Ectodermal cell (in vitro differentiated cells): Measurements from ENCODE around the gene PTGIS.

Source experiments
- H3K27ac ChIP-seq: 2 replicates; pipeline ENCODE4 v1.7.0; 2013; ENCODE audit warnings: mild to moderate bottlenecking, low read depth, low read length; ENCODE audit not compliant: insufficient read depth, poor library complexity, severe bottlenecking
- H3K27me3 ChIP-seq: 2 replicates; pipeline ENCODE4 v1.7.0; 2013; ENCODE audit warnings: mild to moderate bottlenecking, low read length; ENCODE audit not compliant: insufficient read depth, control insufficient read depth, poor library complexity, severe bottlenecking
- H3K36me3 ChIP-seq: one replicate; pipeline ENCODE4 v1.7.0; 2013; ENCODE audit warnings: low read length; ENCODE audit not compliant: control insufficient read depth, insufficient read depth
- H3K4me1 ChIP-seq: one replicate; pipeline ENCODE4 v1.7.0; 2013; ENCODE audit warnings: low read length; ENCODE audit not compliant: control insufficient read depth, insufficient read depth
- H3K4me3 ChIP-seq: 2 replicates; pipeline ENCODE4 v1.7.0; 2013; ENCODE audit warnings: low read depth, low read length, control low read depth; ENCODE audit not compliant: insufficient read depth
- H3K9me3 ChIP-seq: 2 replicates; pipeline ENCODE4 v1.7.0; 2013; ENCODE audit warnings: mild to moderate bottlenecking, low read length, moderate library complexity; ENCODE audit not compliant: control insufficient read depth
- WGBS, 2 experiments: methylation state at CpG; one replicate each; pipeline ENCODE4 v1.1.7; 2013; ENCODE audit warnings: missing lambda C conversion rate in 2 of 2; 5-methylcytosine and 5-hydroxymethylcytosine counted together

PTGIS gene

GRCh38 chr20:49482621-49483017, 85.3 kb downstream of the PTGIS start, which contains the start of gene KCNB1:
TSS of gene KCNB1 (minus strand) at chr20:49482668. CDS start at chr20:49482480, 188 bp downstream.
- peaks cover 57% of the 10 kb centered on the region for H3K27me3 ChIP-seq
- peaks cover 7% of the 10 kb centered on the region for H3K4me1 ChIP-seq

GRCh38 chr20:49482173-49482572, 85.8 kb downstream of the PTGIS start:
- Histone ChIP-seq H3K4me3 (no peak overlapping the region), H3K27ac (no peak overlapping the region), H3K4me1 (peaks cover 7% of the 10 kb centered on the region), H3K36me3 (no peaks in the 10 kb centered on the region), H3K9me3 (no peaks in the 10 kb centered on the region), H3K27me3 (peaks cover 52% of the 10 kb centered on the region)
- 69% methylated on average over 46 of the region's 46 CpGs for WGBS, 2 experiments

More at GRCh38 chr20:49482621-49483017, 85.3 kb downstream of the PTGIS start, which contains the start of gene KCNB1:
- H3K9me3 ChIP-seq = no peaks in the 10 kb centered on the region
- 2 to 4% methylated on average over 34 of the region's 34 CpGs for WGBS, 2 experiments
- peak within 1 kb of the TSS; percentile 59 for H3K4me3 ChIP-seq
- no peaks in the 10 kb centered on the region for H3K36me3 ChIP-seq
- no peak within 1 kb of the TSS for H3K27ac ChIP-seq

GRCh38 chr20:49481116-49481515, 86.8 kb downstream of the PTGIS start:
- no peak overlapping the region for H3K4me3 ChIP-seq
- H3K4me1 ChIP-seq = peaks cover 7% of the 10 kb centered on the region
- H3K9me3 ChIP-seq = no peaks in the 10 kb centered on the region
- 92 to 93% methylated on average over 3 of the region's 3 CpGs for WGBS, 2 experiments
- no peaks in the 10 kb centered on the region for H3K36me3 ChIP-seq
- H3K27me3 ChIP-seq = peaks cover 42% of the 10 kb centered on the region
- H3K27ac ChIP-seq = no peak overlapping the region

- no peaks in the 10 kb centered on the region for H3K9me3 ChIP-seq
- no peak overlapping the region for H3K4me3 ChIP-seq
- H3K27me3 ChIP-seq = peaks cover 33% of the 10 kb centered on the region
- H3K36me3 ChIP-seq = no peaks in the 10 kb centered on the region
- whole genome bisulfite sequencing, 2 experiments = 82 to 85% methylated on average over 3 of the region's 3 CpGs
- no peak overlapping the region for H3K27ac ChIP-seq
- peaks cover 7% of the 10 kb centered on the region for H3K4me1 ChIP-seq
These were observed 87.7 kb downstream of the PTGIS start for GRCh38 chr20:49480236-49480635.

GRCh38 chr20:49479785-49480184, 88.2 kb downstream of the PTGIS start:
- H3K9me3 ChIP-seq = no peaks in the 10 kb centered on the region
- H3K27ac ChIP-seq = no peak overlapping the region
- no peaks in the 10 kb centered on the region for H3K36me3 ChIP-seq
- WGBS, 2 experiments = 64 to 69% methylated on average over 6 of the region's 6 CpGs
- H3K27me3 ChIP-seq = peaks cover 28% of the 10 kb centered on the region
- H3K4me3 ChIP-seq = no peak overlapping the region
- H3K4me1 ChIP-seq = peaks cover 7% of the 10 kb centered on the region

GRCh38 chr20:49478754-49479689, 88.9 kb downstream of the PTGIS start:
- 92 to 95% methylated on average over 5 of the region's 5 CpGs for WGBS, 2 experiments
- Histone ChIP-seq H3K27ac (no peak overlapping the region), H3K27me3 (peaks cover 23% of the 10 kb centered on the region), H3K4me1 (peaks cover 7% of the 10 kb centered on the region), H3K9me3 (no peaks in the 10 kb centered on the region), H3K36me3 (no peaks in the 10 kb centered on the region), H3K4me3 (no peak overlapping the region)

GRCh38 chr20:49478266-49478665, 89.7 kb downstream of the PTGIS start:
- WGBS, 2 experiments = 78 to 83% methylated on average over 7 of the region's 7 CpGs
- H3K4me3 ChIP-seq = no peak overlapping the region
- H3K27ac ChIP-seq = no peak overlapping the region
- peaks cover 17% of the 10 kb centered on the region for H3K27me3 ChIP-seq
- H3K9me3 ChIP-seq = no peaks in the 10 kb centered on the region
- no peaks in the 10 kb centered on the region for H3K36me3 ChIP-seq
- H3K4me1 ChIP-seq = peaks cover 7% of the 10 kb centered on the region

- WGBS, 2 experiments = 85 to 90% methylated on average over 3 of the region's 3 CpGs
- no peak overlapping the region for H3K27ac ChIP-seq
- H3K36me3 ChIP-seq = no peaks in the 10 kb centered on the region
- H3K27me3 ChIP-seq = peaks cover 6% of the 10 kb centered on the region
- H3K4me1 ChIP-seq = peaks cover 7% of the 10 kb centered on the region
- H3K4me3 ChIP-seq = no peak overlapping the region
- no peaks in the 10 kb centered on the region for H3K9me3 ChIP-seq
These were observed 90.7 kb downstream of the PTGIS start for GRCh38 chr20:49477200-49477599.

GRCh38 chr20:49476016-49476355, 92.0 kb downstream of the PTGIS start:
- 90 to 91% methylated on average over 7 of the region's 7 CpGs for WGBS, 2 experiments
- Histone ChIP-seq H3K4me1 (peaks cover 7% of the 10 kb centered on the region), H3K27ac (no peak overlapping the region), H3K27me3 (no peaks in the 10 kb centered on the region), H3K4me3 (no peak overlapping the region), H3K9me3 (no peaks in the 10 kb centered on the region), H3K36me3 (no peaks in the 10 kb centered on the region)

GRCh38 chr20:49475292-49476015, 92.5 kb downstream of the PTGIS start:
- Histone ChIP-seq H3K4me3 (no peak overlapping the region), H3K36me3 (no peaks in the 10 kb centered on the region), H3K4me1 (peaks cover 5% of the 10 kb centered on the region), H3K27me3 (no peaks in the 10 kb centered on the region), H3K27ac (no peak overlapping the region), H3K9me3 (no peaks in the 10 kb centered on the region)
- 92 to 94% methylated on average over 6 of the region's 6 CpGs for WGBS, 2 experiments
